HG03520 (cell line): ENCODE results near the gene SLAMF6.
"Not testable (repeated sequence)": the region's sequence is repeated elsewhere in the genome, so short reads cannot be mapped to it uniquely, and the experiment has no call there.

Experiments
- ATAC-seq: cut with Tn5 transposase; IDR thresholded peaks from one replicate; pipeline ENCODE4 v1.9.1; 2021; ENCODE audit warnings: mild to moderate bottlenecking, moderate library complexity; ENCODE audit not compliant: unreplicated experiment

Gene SLAMF6

DNA sequence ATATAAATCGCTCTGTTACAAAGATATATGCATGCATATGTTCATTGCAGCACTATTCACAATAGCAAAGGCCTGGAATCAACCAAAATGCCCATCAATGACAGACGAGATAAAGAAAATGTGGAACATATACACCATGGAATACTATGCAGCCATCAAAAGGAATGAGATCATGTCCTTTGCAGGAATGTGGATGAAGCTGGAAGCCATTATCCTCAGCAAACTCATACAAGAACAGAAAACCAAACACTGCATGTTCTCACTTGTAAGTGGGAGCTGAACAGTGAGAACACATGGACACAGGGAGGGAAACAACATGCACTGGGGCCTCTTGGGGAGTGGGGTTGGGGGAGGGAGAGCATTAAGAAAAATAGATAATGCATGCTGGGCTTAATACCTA, 5.5 kb downstream of the SLAMF6 start:
- not testable (repeated sequence) for ATAC-seq

GRCh38 chr1:160515908-160516307, 7.1 kb downstream of the SLAMF6 start:
- not testable (repeated sequence) for ATAC-seq

- ATAC-seq: no peak
Observed at GRCh38 chr1:160504651-160505050, 18.4 kb downstream of the SLAMF6 start.

- ATAC-seq: no peak
Observed at GRCh38 chr1:160503087-160503486, 20.0 kb downstream of the SLAMF6 start.

- ATAC-seq: no peak
Observed at GRCh38 chr1:160500321-160500990, 22.6 kb downstream of the SLAMF6 start.

DNA sequence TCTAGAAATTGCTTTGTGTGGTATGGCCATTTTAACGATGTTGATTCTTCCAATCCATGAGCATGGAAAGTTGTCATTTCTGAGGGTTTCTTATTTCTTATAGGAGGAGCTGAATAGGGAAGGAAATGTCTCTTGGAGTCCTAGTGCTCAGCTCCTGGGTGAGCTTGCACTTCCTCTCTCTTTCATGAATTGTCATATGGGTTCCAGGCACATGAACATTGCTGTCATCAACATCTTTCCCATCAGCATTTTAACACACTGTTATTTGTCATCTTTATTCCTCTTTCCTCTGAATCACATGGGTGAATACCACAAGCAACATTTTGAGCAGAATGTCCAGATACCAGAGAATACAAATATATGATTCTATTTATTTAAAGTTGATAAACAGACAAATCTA, 23.4 kb downstream of the SLAMF6 start:
- ATAC-seq: no peak

DNA sequence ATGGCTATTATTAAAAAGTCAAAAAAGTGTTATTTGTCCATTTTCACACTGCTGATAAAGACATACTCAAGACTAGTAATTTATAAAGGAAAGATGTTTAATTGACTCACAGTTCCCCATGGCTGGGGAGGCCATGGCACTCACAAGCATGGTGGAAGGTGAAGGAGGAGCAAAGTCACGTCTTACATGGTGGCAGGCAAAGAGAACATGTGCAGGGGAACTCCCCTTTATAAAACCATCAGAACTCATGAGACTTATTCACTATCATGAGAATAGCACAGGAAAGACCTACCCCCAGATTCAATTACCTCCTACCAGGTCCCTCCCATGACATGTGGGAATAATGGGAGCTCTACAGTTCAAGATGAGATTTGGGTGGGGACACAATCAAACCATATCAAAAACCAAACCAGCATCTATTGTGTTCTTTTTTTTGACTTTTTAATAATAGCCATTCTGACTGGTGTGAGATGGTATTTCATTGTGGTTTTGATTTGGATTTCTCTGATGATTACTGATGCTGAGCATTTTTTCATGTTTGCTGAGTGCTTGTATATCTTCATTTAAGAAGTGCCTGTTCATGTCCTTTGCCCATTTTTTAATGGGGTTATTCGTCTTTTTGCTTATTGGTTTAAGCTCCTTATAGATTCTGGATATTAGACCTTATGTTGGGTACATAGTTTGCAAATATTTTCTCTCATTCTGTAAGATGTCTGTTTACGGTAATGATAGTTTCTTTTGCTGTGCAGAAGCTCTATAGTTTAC, 24.6 kb downstream of the SLAMF6 start:
- ATAC-seq: not testable (repeated sequence)

GRCh38 chr1:160496334-160496733, 26.7 kb downstream of the SLAMF6 start:
- no peak for ATAC-seq

DNA sequence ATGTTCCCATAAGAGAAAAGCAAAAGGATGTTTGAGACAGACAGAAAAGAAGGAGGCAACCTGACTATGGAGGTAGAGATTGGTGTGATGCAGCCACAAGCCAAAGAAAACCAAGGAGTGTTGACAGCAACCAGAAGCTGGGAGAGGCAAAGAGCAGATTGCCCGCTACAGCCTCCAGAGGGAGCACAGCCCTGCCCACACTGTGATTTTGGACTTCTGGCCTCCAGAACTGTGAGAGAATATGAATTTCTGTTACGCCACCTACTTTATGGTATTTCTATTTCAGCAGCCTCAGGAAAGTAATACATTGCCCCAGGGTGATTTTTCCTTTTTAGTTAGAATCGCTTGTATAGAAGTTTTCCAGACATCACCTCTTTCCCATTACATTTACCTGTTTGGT, 28.4 kb downstream of the SLAMF6 start:
- ATAC-seq: no peak

DNA sequence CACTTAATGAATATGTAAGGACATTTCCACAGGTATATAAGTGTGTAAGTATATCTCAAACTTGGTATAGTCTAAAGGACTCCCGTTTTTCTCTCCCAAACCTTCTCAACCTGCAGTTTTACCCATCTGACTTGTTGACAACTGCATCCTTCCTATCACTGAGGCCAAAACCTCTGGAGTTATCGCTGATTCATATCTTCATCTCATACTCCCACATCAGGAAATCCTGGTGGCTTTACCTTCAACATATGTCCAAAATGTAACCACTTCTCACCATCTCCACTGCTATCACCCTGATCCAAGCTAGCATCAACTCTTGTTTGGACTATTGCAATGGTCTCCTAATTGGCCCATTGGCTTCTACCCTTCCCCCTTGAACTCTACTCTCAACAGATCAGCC, 30.4 kb downstream of the SLAMF6 start:
- ATAC-seq: no peak

DNA sequence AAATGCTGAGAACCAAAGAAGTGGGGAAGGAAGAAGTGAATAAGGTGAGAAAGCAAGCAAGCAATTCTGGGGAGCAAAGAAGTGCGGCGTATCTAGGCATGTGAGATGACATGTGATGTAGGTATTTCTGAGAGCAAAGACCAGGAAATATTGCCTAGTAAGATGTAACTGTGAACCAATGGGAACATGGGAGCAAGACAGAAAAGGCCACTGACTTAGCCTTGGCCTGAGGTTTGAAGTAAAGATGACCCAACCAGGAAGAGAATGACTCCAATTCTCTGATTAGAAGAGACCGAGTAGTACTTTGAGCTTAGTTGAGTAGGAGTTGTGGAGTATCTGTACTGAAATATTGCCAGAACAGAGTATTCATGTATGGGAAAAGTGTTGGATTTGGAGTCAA, 31.1 kb downstream of the SLAMF6 start:
- no peak for ATAC-seq

DNA sequence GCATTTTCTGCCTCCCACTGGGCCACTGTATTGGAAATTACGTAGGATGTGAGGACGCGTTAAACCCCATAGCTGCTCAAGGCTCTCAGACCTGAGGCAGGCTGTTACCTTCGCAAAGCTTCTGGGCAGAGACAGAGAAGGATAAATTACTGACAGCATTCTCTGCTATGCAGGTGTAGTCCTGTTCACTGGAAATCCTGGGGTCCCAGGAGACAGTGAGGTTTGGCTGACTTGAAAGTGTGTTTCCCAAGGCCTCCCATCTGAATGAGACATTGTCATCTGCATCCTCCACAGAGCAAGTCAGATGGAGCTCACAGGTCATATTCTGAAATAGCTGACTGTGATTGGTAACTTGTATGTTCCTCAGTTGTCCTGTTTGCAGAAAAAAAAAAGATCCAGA, 32.0 kb downstream of the SLAMF6 start:
- no peak for ATAC-seq

GRCh38 chr1:160489513-160490261, 33.4 kb downstream of the SLAMF6 start:
- no peak for ATAC-seq

DNA sequence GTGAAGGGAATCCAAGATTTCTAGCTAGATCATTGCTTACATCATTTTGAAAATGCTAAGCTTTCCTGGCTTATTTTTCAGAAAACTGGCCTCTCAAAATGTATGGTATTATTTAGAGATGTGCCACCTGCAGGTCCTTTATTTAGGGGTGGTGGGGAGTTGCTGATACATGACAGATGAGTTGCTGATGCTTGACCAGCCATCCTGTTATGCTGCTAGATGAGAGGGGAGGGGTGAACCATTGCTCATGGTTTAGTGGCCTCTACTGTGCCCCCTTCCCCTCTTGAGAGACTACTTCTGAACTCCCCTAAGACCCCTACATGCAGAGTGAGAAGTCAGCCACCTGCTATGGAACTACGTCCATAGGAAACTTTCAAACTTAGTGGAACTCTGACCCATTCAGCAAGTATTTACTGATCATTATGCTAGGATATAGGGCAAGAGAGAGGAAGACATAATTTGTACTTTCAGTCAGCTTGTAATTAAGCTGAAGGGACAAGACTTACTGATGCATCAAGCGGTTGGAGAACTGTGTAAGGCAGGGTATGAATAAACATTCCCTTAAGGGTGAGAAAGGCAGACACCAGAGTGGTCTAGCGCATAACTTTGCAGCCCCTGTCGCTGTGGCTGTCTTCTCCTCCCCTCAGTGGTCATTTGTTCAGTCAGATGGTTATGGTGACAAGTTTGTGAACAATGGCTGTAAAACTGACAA, 34.6 kb downstream of the SLAMF6 start:
- no peak for ATAC-seq

DNA sequence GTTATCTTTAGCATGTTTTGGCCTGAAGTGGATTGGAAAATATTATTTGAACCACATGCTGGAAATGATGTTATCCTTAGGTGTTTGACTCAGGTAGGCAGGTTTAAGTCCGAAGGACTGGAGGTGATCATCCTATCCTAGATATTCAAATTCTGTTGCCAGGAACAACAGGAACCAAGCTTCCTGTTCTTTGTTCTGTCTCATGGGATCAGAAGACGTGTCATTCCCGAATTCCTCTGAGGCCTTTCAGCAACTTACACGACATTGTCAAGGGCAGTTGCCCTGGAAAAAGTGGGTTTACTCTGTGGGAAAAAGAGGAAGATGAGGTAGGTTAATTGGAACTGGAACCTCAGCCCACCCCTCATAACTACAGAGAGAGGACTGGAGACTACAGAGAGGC, 36.6 kb downstream of the SLAMF6 start:
- ATAC-seq: no peak

GRCh38 chr1:160483505-160484185, 39.4 kb downstream of the SLAMF6 start:
- ATAC-seq: no peak

GRCh38 chr1:160481979-160482596, 41.0 kb downstream of the SLAMF6 start:
- ATAC-seq: no peak

GRCh38 chr1:160480781-160481180, 42.3 kb downstream of the SLAMF6 start:
- ATAC-seq: not testable (repeated sequence)

DNA sequence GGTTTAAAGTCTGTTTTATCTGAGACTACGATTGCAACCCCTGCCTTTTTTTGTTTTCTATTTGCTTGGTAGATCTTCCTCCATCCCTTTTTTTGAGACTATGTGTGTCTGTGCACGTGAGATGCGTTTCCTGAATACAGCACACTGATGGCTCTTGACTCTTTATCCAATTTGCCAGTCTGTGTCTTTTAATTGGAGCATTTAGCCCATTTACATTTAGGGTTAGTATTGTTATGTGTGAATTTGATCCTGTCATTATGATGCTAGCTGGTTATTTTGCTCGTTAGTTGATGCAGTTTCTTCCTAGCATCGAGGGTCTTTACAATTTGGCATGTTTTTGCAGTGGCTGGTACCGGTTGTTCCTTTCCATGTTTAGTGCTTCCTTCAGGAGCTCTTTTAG, 44.0 kb downstream of the SLAMF6 start:
- not testable (repeated sequence) for ATAC-seq
